ENCODE results near the gene IFNGR1. TPM values are rescaled to one million over a fixed set of nuclear protein-coding genes. Genes with fewer than 3 reads are reported as not detected.
"Not testable (repeated sequence)": the region's sequence is repeated elsewhere in the genome, so short reads cannot be mapped to it uniquely, and the experiment has no call there.

IFNGR1 gene
- total RNA-seq, 1 experiment from 2014 or later: 23.4 TPM

DNA sequence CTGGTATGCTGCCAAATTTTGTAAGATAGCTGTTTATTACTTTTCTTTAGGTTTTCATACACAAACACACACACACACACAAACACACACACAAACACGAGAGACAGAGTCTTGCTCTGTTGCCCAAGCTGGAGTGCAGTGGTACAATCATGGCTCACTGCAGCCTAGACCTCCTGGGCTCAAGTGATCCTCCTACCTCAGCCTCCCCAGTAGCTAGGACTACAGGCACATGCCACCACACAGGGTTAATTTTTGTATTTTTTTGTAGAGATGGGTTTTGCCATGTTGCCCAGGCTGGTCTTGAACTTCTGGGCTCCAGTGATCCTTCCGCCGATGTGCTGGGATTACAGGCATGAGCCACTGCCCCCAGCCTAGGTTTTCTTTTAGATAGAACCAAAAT is 3.6 kb downstream of the IFNGR1 start:
- H3K4me3 ChIP-seq (ENCODE audit: low read depth in 2 of 2, low read length in 2 of 2); intact Hi-C loops (cut with micrococcal nuclease; ENCODE audit: unreplicated experiment); H3K27ac ChIP-seq (ENCODE audit: low read length); POLR2A ChIA-PET; BruUV-seq (replicated peaks); in situ Hi-C loops (cut with HindIII; ENCODE audit: low pct_unique_long_range_greater_than_20kb, low sequenced_read_pairs); CTCF ChIA-PET; H3K36me3 ChIP-seq (ENCODE audit: control insufficient read depth, insufficient read depth, low read length); H3K27me3 ChIP-seq (ENCODE audit: control insufficient read depth, insufficient read depth, low read length); DNase-seq (ENCODE audit: low read depth, low spot score); H3K9me3 ChIP-seq (ENCODE audit: control insufficient read depth, insufficient read depth, low read depth, low read length); ATAC-seq: not testable (repeated sequence)
- H3K4me1 ChIP-seq (ENCODE audit: control insufficient read depth, insufficient read depth, low read length): peaks cover 23% of the 10 kb centered on the region

DNA sequence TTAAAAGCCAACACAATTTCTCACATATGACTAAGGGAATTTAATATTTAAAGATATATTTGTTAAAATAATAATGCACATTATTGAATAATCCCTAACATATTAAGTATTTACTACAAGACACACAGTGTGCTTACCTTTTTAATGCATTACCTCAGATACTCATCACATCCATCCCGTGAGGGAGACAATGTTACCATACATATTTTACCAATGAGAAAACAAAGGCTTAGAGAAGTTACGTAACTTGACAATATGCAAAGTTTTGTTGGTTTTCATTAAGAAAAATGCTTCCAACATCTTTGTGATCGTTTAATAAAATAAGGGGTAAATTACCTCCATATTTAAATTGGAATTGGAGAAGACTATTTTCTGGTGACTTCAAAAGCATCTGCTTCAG is 4.3 kb downstream of the IFNGR1 start:
- H3K27ac ChIP-seq (ENCODE audit: low read length): no peak overlapping the region
- BruUV-seq (replicated peaks): no TSS peak

DNA sequence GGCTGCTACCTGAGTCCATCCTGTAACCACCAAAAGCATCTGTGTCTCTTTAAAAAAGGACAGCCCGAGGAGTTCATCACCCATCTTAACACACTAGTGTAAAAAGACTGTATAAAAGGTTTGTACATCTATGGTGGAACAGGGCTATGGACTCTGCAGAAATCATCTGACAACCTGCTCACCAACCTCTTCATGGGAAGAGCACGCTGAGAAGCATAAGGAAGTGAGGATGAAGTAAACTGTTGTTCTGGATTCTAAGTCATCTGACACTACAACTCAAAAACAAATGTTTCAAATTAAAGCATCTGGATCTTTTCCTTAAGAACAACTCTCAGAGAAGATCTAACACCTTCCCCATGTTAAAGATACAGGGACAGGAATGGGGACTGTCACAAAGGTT is 5.4 kb downstream of the IFNGR1 start:
- TF ChIP-seq, protein P1, sequence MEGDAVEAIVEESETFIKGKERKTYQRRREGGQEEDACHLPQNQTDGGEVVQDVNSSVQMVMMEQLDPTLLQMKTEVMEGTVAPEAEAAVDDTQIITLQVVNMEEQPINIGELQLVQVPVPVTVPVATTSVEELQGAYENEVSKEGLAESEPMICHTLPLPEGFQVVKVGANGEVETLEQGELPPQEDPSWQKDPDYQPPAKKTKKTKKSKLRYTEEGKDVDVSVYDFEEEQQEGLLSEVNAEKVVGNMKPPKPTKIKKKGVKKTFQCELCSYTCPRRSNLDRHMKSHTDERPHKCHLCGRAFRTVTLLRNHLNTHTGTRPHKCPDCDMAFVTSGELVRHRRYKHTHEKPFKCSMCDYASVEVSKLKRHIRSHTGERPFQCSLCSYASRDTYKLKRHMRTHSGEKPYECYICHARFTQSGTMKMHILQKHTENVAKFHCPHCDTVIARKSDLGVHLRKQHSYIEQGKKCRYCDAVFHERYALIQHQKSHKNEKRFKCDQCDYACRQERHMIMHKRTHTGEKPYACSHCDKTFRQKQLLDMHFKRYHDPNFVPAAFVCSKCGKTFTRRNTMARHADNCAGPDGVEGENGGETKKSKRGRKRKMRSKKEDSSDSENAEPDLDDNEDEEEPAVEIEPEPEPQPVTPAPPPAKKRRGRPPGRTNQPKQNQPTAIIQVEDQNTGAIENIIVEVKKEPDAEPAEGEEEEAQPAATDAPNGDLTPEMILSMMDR (IDR thresholded peaks at IDR 0.05): no peak
- TF ChIP-seq SIN3A (IDR thresholded peaks at IDR 0.05; ENCODE audit: borderline replicate concordance, insufficient read depth, low read depth, low read length) (no peak), TCF7L2 (IDR thresholded peaks at IDR 0.05; ENCODE audit: low read depth, low read length) (no peak)
- in situ Hi-C loops (cut with HindIII; ENCODE audit: low pct_unique_long_range_greater_than_20kb, low sequenced_read_pairs) (no loop called here), intact Hi-C loops (cut with micrococcal nuclease; ENCODE audit: unreplicated experiment) (no loop called here)
- no peak for ATAC-seq
- CTCF ChIA-PET: no interaction called here
- H3K9me3 ChIP-seq (ENCODE audit: control insufficient read depth, insufficient read depth, low read depth, low read length): peaks cover 10% of the 10 kb centered on the region; the same call in 1 of the 2 replicates
- peaks cover 18% of the 10 kb centered on the region for H3K4me1 ChIP-seq (ENCODE audit: control insufficient read depth, insufficient read depth, low read length)
- no peaks in the 10 kb centered on the region; the same call in 1 of the 2 replicates for H3K36me3 ChIP-seq (ENCODE audit: control insufficient read depth, insufficient read depth, low read length)
- no peak overlapping the region for H3K27ac ChIP-seq (ENCODE audit: low read length)
- no TSS peak for BruUV-seq (replicated peaks)
- DNase-seq (ENCODE audit: low read depth, low spot score): no peak
- POLR2A ChIA-PET: no interaction called here
- H3K27me3 ChIP-seq (ENCODE audit: control insufficient read depth, insufficient read depth, low read length): no peaks in the 10 kb centered on the region
- no peak overlapping the region for H3K4me3 ChIP-seq (ENCODE audit: low read depth in 2 of 2, low read length in 2 of 2)

More for the DNA sequence above, 4.3 kb downstream of the IFNGR1 start:
- POLR2A ChIA-PET: no interaction called here
- CTCF ChIA-PET: no interaction called here
- in situ Hi-C loops (cut with HindIII; ENCODE audit: low pct_unique_long_range_greater_than_20kb, low sequenced_read_pairs): no loop called here
- H3K36me3 ChIP-seq (ENCODE audit: control insufficient read depth, insufficient read depth, low read length): no peaks in the 10 kb centered on the region; the same call in 1 of the 2 replicates
- peaks cover 10% of the 10 kb centered on the region; the same call in 1 of the 2 replicates for H3K9me3 ChIP-seq (ENCODE audit: control insufficient read depth, insufficient read depth, low read depth, low read length)
- TF ChIP-seq TCF7L2 (IDR thresholded peaks at IDR 0.05; ENCODE audit: low read depth, low read length): no peak
- TF ChIP-seq, protein P1 (IDR thresholded peaks at IDR 0.05): no peak
- TF ChIP-seq POLR2AphosphoS5 (IDR thresholded peaks at IDR 0.05; ENCODE audit: low read depth, low read length): no peak
- no peak for TF ChIP-seq SIN3A (IDR thresholded peaks at IDR 0.05; ENCODE audit: borderline replicate concordance, insufficient read depth, low read depth, low read length)
- TF ChIP-seq, protein P2, sequence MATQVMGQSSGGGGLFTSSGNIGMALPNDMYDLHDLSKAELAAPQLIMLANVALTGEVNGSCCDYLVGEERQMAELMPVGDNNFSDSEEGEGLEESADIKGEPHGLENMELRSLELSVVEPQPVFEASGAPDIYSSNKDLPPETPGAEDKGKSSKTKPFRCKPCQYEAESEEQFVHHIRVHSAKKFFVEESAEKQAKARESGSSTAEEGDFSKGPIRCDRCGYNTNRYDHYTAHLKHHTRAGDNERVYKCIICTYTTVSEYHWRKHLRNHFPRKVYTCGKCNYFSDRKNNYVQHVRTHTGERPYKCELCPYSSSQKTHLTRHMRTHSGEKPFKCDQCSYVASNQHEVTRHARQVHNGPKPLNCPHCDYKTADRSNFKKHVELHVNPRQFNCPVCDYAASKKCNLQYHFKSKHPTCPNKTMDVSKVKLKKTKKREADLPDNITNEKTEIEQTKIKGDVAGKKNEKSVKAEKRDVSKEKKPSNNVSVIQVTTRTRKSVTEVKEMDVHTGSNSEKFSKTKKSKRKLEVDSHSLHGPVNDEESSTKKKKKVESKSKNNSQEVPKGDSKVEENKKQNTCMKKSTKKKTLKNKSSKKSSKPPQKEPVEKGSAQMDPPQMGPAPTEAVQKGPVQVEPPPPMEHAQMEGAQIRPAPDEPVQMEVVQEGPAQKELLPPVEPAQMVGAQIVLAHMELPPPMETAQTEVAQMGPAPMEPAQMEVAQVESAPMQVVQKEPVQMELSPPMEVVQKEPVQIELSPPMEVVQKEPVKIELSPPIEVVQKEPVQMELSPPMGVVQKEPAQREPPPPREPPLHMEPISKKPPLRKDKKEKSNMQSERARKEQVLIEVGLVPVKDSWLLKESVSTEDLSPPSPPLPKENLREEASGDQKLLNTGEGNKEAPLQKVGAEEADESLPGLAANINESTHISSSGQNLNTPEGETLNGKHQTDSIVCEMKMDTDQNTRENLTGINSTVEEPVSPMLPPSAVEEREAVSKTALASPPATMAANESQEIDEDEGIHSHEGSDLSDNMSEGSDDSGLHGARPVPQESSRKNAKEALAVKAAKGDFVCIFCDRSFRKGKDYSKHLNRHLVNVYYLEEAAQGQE (IDR thresholded peaks at IDR 0.05; ENCODE audit: insufficient read depth in 1 of 2, low read depth in 2 of 2, low read length in 1 of 2): no peak
- no peak overlapping the region for H3K4me3 ChIP-seq (ENCODE audit: low read depth in 2 of 2, low read length in 2 of 2)
- H3K4me1 ChIP-seq (ENCODE audit: control insufficient read depth, insufficient read depth, low read length): peaks cover 22% of the 10 kb centered on the region
- intact Hi-C loops (cut with micrococcal nuclease; ENCODE audit: unreplicated experiment): no loop called here
- ATAC-seq (no peak), DNase-seq (ENCODE audit: low read depth, low spot score) (no peak)
- H3K27me3 ChIP-seq (ENCODE audit: control insufficient read depth, insufficient read depth, low read length): no peaks in the 10 kb centered on the region
